ENCODE results near the gene ANKRD33B. TPM values are rescaled to one million over a fixed set of nuclear protein-coding genes. Genes with fewer than 3 reads are reported as not detected.
A peak's percentile ranks its signal among the peaks of the same experiment; 100 is the strongest.

Gene ANKRD33B
- total RNA-seq, 4 donors from 2014 or later, result 21.3 to 34.9 (median 30.5) TPM

DNA sequence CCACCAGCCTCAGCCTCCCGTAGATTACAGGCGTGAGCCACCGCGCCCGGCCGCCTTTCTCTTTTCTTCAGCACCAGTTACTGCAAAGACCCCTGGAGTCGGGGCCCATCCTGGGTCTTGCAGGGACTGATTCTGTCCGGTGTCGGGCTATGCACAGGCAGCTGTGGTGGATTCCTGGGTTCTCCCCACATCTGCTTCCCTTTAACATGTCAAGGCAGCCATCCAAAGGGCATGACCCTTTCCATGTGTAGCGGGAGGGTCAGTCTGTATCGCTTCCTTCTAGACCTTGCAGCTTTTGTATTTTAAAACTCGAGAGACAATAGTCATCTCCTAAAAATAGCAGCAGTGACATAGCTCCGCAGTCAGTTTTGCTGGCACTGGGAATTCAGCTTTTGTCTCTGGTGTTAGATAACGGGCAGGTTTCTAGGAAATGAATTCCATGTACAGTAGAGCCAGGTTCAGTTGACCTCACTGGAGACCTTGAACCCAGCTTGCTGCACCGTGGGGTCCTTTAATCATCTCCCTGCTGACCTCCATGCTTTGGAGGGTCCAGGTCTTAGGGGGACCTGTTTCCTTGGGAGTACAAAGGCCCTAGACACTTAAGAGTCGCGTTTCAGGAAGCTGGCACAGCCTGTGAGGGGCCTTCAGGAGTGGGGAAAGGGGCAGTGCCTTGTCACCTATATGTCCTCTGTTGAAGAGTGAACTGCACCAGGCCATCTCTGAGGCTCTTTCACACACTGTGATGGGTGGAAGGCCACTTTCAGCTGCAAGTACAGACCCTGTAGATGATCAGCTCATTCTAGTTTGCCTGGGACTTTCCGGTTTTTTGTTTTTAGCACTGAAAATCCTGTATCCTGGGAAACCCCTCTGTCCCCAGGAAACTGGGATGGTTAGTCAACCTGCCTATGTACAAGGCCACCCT lies 13.8 kb downstream of the ANKRD33B start:
- no peaks in the 10 kb centered on the region for H3K9me3 ChIP-seq
- peaks cover 0 to 42% (median 17%) of the 10 kb centered on the region in 4 donors for H3K4me1 ChIP-seq
- no peak for TF ChIP-seq POLR2A (IDR thresholded peaks at IDR 0.05)
- TF ChIP-seq, protein P1, sequence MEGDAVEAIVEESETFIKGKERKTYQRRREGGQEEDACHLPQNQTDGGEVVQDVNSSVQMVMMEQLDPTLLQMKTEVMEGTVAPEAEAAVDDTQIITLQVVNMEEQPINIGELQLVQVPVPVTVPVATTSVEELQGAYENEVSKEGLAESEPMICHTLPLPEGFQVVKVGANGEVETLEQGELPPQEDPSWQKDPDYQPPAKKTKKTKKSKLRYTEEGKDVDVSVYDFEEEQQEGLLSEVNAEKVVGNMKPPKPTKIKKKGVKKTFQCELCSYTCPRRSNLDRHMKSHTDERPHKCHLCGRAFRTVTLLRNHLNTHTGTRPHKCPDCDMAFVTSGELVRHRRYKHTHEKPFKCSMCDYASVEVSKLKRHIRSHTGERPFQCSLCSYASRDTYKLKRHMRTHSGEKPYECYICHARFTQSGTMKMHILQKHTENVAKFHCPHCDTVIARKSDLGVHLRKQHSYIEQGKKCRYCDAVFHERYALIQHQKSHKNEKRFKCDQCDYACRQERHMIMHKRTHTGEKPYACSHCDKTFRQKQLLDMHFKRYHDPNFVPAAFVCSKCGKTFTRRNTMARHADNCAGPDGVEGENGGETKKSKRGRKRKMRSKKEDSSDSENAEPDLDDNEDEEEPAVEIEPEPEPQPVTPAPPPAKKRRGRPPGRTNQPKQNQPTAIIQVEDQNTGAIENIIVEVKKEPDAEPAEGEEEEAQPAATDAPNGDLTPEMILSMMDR (IDR thresholded peaks at IDR 0.05), result no peak
- TF ChIP-seq EP300 (IDR thresholded peaks at IDR 0.05), result peak in 1 of 2 donors; percentile 48
- WGBS, 2 donors, result 49 to 51% methylated on average over 18 of the region's 18 CpGs
- no peaks in the 10 kb centered on the region for H3K36me3 ChIP-seq
- peak overlapping the region in 2 of 4 donors; percentile 3 to 52 for H3K27ac ChIP-seq
- DNase-seq (ENCODE audit: low spot score in 2 of 2), result no peak
- H3K4me3 ChIP-seq, result no peak overlapping the region
- H3K27me3 ChIP-seq, result no peaks in the 10 kb centered on the region

DNA sequence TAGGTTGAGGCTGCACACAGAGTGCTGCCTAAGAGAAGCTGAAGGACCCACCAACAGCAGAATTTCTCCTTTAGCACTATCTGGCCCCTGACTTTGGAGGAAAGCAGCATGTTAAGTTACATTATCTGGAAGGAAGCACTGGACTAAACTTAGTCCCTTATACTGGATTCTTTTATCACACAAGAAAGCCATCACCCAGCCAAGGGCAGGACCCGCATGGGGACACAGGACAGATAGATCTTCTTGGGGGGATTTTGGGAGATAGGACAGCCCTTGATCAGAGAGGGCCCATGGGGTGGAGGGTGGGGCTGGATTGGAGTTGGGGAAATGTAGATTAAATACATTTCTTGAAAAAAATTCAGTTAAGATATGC lies 14.4 kb downstream of the ANKRD33B start:
- Histone ChIP-seq H3K27ac (peak overlapping the region in 1 of 4 donors; percentile 3), H3K9me3 (no peaks in the 10 kb centered on the region), H3K4me1 (peaks cover 0 to 44% (median 17%) of the 10 kb centered on the region in 4 donors), H3K36me3 (no peaks in the 10 kb centered on the region), H3K27me3 (no peaks in the 10 kb centered on the region), H3K4me3 (no peak overlapping the region)
- DNase-seq (ENCODE audit: low spot score in 2 of 2), result no peak
- TF ChIP-seq EP300 (IDR thresholded peaks at IDR 0.05) (no peak), POLR2A (IDR thresholded peaks at IDR 0.05) (no peak)
- TF ChIP-seq, protein P1 (IDR thresholded peaks at IDR 0.05), result no peak
- WGBS, 2 donors, result 93 to 96% methylated on average over 1 of the region's 1 CpG

DNA sequence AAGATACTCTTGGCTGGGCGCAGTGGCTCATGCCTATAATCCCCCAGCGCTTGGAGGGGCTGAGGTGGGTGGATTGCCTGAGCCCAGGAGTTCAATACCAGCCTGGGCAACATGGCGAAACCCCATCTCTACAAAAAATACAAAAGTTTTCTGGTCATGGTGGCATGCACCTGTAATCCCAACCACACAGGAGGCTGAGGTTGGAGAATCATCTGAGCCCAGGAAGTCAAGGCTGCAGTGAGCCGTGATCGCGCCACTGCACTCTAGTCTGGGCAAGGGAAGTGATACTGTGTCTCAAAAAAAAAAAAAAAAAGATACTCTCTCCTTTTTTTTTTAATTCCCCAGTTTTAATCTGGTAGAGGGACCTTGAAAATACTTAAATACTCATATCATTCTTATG lies 15.0 kb downstream of the ANKRD33B start:
- peaks cover 0 to 50% (median 17%) of the 10 kb centered on the region in 4 donors for H3K4me1 ChIP-seq
- DNase-seq (ENCODE audit: low spot score in 2 of 2), result no peak
- 91 to 92% methylated on average over 6 of the region's 6 CpGs for WGBS, 2 donors
- no peaks in the 10 kb centered on the region for H3K36me3 ChIP-seq
- no peaks in the 10 kb centered on the region for H3K9me3 ChIP-seq
- no peak overlapping the region for H3K4me3 ChIP-seq
- no peak for TF ChIP-seq POLR2A (IDR thresholded peaks at IDR 0.05)
- TF ChIP-seq, protein P1 (IDR thresholded peaks at IDR 0.05), result no peak
- TF ChIP-seq EP300 (IDR thresholded peaks at IDR 0.05), result no peak
- no peaks in the 10 kb centered on the region for H3K27me3 ChIP-seq
- H3K27ac ChIP-seq, result no peak overlapping the region

DNA sequence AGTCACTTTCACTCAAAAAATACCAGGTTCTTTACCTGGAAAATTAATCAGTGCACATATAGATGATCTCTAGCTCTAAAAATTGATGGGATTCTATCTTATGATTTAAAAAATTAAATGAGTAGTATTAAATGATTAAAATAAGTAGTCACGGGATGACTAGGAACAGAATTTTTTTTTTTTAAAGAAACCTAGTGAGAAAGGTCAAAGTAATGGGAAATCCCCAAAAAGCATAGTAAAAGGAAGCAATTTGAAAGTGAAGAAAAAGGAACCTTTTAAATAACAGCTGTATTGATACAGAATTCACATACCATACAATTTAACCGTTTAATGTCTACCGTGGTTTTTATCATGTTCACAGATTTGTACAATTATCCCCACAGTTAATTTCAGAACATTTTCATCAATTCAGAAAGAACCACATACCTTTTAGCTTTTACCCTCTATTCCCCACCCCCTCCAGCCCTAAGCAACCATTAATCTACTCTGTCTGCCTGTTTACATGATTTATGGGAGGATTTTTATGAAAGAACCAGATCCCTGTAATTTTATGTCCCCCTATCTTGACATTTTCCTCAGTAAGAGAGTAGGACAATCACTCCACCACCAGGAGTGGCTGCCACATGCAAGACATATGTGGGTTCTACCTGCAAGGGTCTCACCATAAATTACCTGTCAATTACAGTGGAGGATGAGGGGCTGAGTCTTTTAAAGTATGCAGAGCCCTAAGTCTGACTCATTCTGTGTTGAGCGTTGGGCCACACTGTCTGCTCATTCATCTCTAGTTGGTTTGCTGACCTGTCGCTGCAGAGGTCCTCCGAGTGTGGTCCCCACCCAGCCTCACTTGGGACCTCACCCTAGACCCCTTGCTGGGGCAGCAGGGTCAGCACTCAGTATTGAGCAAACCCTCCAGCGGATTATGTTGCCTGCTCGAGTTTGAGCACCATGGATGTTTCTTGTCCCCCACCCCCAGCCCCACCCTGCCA lies 16.0 kb downstream of the ANKRD33B start:
- Histone ChIP-seq H3K4me1 (peaks cover 0 to 60% (median 22%) of the 10 kb centered on the region in 4 donors), H3K27ac (no peak overlapping the region), H3K9me3 (no peaks in the 10 kb centered on the region), H3K36me3 (no peaks in the 10 kb centered on the region), H3K4me3 (no peak overlapping the region), H3K27me3 (no peaks in the 10 kb centered on the region)
- TF ChIP-seq POLR2A (IDR thresholded peaks at IDR 0.05) (no peak), EP300 (IDR thresholded peaks at IDR 0.05) (no peak)
- TF ChIP-seq, protein P1 (IDR thresholded peaks at IDR 0.05), result no peak
- 82 to 85% methylated on average over 8 of the region's 8 CpGs for WGBS, 2 donors
- no peak for DNase-seq (ENCODE audit: low spot score in 2 of 2)

Data from tibial nerve (tissue), 4 donors.